Nephron (organoid): ENCODE measurements around the gene PTPRT.

Experiments used
- H3K27ac Mint-ChIP-seq, 3 experiments: 2 replicates each; pipeline ENCODE4 v1.8.0; 2020; ENCODE audit warnings: mixed read lengths in 3 of 3, mild to moderate bottlenecking in 2 of 3, moderate library complexity in 1 of 3
- H3K27me3 Mint-ChIP-seq: 2 replicates; pipeline ENCODE4 v1.8.0; 2021; ENCODE audit warnings: low read depth, mild to moderate bottlenecking, moderate library complexity, mixed read lengths
- H3K36me3 Mint-ChIP-seq: 2 replicates; pipeline ENCODE4 v1.8.0; 2020; ENCODE audit warnings: low read depth, mixed read lengths
- H3K4me1 Mint-ChIP-seq: 2 replicates; pipeline ENCODE4 v1.8.0; 2020; ENCODE audit warnings: mixed read lengths
- H3K4me3 Mint-ChIP-seq, 3 experiments: 2 replicates each; pipeline ENCODE4 v1.8.0; 2020; ENCODE audit warnings: mild to moderate bottlenecking in 3 of 3, mixed read lengths in 3 of 3, moderate library complexity in 2 of 3
- H3K9me3 Mint-ChIP-seq: 2 replicates; pipeline ENCODE4 v1.8.0; 2020; ENCODE audit warnings: mixed read lengths
- TF ChIP-seq, protein P1 (sequence below), 3 experiments: fragments of 200-600 bp; sonication (generic); IDR thresholded peaks; one replicate each; pipeline ENCODE4 v1.5.0; 2021; ENCODE audit warnings: antibody characterized with exemption in 3 of 3; ENCODE audit not compliant: unreplicated experiment in 3 of 3

PTPRT gene

GRCh38 chr20:42961771-42962170 lies 227.9 kb downstream of the PTPRT start:
- Mint-ChIP-seq H3K27me3 (peaks cover 15% of the 10 kb centered on the region), H3K4me1 (no peaks in the 10 kb centered on the region), H3K9me3 (peaks cover 2% of the 10 kb centered on the region), H3K4me3 (no peak overlapping the region), H3K27ac (no peak overlapping the region), H3K36me3 (no peaks in the 10 kb centered on the region)
- TF ChIP-seq, protein P1, sequence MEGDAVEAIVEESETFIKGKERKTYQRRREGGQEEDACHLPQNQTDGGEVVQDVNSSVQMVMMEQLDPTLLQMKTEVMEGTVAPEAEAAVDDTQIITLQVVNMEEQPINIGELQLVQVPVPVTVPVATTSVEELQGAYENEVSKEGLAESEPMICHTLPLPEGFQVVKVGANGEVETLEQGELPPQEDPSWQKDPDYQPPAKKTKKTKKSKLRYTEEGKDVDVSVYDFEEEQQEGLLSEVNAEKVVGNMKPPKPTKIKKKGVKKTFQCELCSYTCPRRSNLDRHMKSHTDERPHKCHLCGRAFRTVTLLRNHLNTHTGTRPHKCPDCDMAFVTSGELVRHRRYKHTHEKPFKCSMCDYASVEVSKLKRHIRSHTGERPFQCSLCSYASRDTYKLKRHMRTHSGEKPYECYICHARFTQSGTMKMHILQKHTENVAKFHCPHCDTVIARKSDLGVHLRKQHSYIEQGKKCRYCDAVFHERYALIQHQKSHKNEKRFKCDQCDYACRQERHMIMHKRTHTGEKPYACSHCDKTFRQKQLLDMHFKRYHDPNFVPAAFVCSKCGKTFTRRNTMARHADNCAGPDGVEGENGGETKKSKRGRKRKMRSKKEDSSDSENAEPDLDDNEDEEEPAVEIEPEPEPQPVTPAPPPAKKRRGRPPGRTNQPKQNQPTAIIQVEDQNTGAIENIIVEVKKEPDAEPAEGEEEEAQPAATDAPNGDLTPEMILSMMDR (IDR thresholded peaks at IDR 0.05; ENCODE audit: unreplicated experiment in 3 of 3), result no peak

- no peaks in the 10 kb centered on the region for H3K36me3 Mint-ChIP-seq
- H3K4me1 Mint-ChIP-seq, result no peaks in the 10 kb centered on the region
- TF ChIP-seq, protein P1 (IDR thresholded peaks at IDR 0.05; ENCODE audit: unreplicated experiment in 3 of 3), result no peak
- H3K27ac Mint-ChIP-seq, result no peak overlapping the region
- peaks cover 24% of the 10 kb centered on the region for H3K27me3 Mint-ChIP-seq
- H3K4me3 Mint-ChIP-seq, result no peak overlapping the region
- no peaks in the 10 kb centered on the region for H3K9me3 Mint-ChIP-seq
Measured at GRCh38 chr20:42959996-42960395, 229.7 kb downstream of the PTPRT start.

GRCh38 chr20:42958367-42959069 lies 231.2 kb downstream of the PTPRT start:
- Mint-ChIP-seq H3K4me1 (no peaks in the 10 kb centered on the region), H3K27ac (no peak overlapping the region), H3K4me3 (no peak overlapping the region), H3K9me3 (no peaks in the 10 kb centered on the region), H3K36me3 (no peaks in the 10 kb centered on the region), H3K27me3 (peaks cover 28% of the 10 kb centered on the region)
- TF ChIP-seq, protein P1 (IDR thresholded peaks at IDR 0.05; ENCODE audit: unreplicated experiment in 3 of 3), result no peak

DNA sequence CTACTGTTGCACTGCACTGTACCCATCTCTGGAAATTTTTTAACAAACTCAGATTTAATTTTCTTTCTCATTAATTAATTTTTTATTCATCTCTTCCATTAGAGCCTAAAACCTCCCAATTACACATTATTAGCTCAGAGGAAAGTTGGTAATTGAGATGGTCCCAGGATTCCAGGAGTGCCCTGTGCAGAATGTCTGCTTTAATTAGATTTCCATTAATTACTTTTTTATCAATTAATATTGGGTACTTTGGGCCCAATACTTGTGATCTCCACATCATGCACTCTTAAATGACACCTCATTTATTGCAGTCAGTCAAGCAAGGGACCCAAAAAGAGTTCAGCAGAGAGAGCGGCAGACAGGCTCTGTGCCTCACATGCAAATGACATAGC lies 232.0 kb downstream of the PTPRT start:
- Mint-ChIP-seq H3K4me3 (no peak overlapping the region), H3K27ac (no peak overlapping the region), H3K27me3 (peaks cover 31% of the 10 kb centered on the region), H3K9me3 (no peaks in the 10 kb centered on the region), H3K36me3 (no peaks in the 10 kb centered on the region), H3K4me1 (no peaks in the 10 kb centered on the region)
- TF ChIP-seq, protein P1 (IDR thresholded peaks at IDR 0.05; ENCODE audit: unreplicated experiment in 3 of 3), result no peak

GRCh38 chr20:42957018-42957703 lies 232.5 kb downstream of the PTPRT start:
- Mint-ChIP-seq H3K9me3 (no peaks in the 10 kb centered on the region), H3K4me3 (no peak overlapping the region), H3K36me3 (no peaks in the 10 kb centered on the region), H3K27me3 (peaks cover 31% of the 10 kb centered on the region), H3K4me1 (no peaks in the 10 kb centered on the region), H3K27ac (no peak overlapping the region)
- TF ChIP-seq, protein P1 (IDR thresholded peaks at IDR 0.05; ENCODE audit: unreplicated experiment in 3 of 3), result no peak

GRCh38 chr20:42955713-42956112 lies 234.0 kb downstream of the PTPRT start:
- TF ChIP-seq, protein P1 (IDR thresholded peaks at IDR 0.05; ENCODE audit: unreplicated experiment in 3 of 3), result no peak
- H3K9me3 Mint-ChIP-seq, result no peaks in the 10 kb centered on the region
- no peak overlapping the region for H3K4me3 Mint-ChIP-seq
- no peaks in the 10 kb centered on the region for H3K36me3 Mint-ChIP-seq
- no peak overlapping the region for H3K27ac Mint-ChIP-seq
- no peaks in the 10 kb centered on the region for H3K4me1 Mint-ChIP-seq
- H3K27me3 Mint-ChIP-seq, result peaks cover 35% of the 10 kb centered on the region
